SK-N-MC (cell line): Measurements from ENCODE around the gene ZDHHC16.

Experiments used
- EZH2 ChIP-seq: fragments of 200-600 bp; sonication (generic); IDR thresholded peaks from one replicate; pipeline ENCODE4 v1.6.1; 2017; ENCODE audit warnings: antibody characterized with exemption
- FOXP2 ChIP-seq: optimal IDR thresholded peaks from 2 replicates; pipeline ENCODE3; 2011; ENCODE audit warnings: mild to moderate bottlenecking, moderate library complexity; ENCODE audit not compliant: insufficient read depth; ENCODE audit errors: extremely low read length, control extremely low read depth
- POLR2AphosphoS5 ChIP-seq: IDR thresholded peaks from 2 replicates; pipeline ENCODE4 v1.6.1; 2012; ENCODE audit warnings: mild to moderate bottlenecking, low read depth, low read length, borderline replicate concordance

DNA sequence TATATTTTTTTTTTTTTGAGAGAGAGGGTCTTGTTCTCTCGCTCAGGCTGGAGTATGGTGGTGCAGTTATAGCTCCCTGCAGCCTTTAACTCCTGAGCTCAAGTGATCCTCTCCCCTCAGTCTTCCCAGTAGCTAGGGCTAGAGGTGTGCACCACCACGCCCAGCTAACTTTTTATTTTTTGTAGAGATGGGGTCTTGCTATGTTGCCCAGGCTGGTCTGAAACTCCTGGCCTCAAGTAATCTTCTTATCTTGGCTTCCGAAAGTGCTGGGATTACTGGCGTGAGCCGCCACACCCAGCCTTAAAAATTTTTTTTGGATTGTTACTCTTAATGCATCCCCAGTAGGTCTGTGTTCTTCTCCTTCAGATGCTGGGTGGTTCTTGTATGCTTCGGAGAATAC is 56.9 kb downstream of the ZDHHC16 start:
- TF ChIP-seq EZH2: no peak
- no peak for TF ChIP-seq POLR2AphosphoS5
- no peak for TF ChIP-seq FOXP2
